Neural progenitor cell (in vitro differentiated cells): Measurements from ENCODE around the gene CD151. TPM values are rescaled to one million over a fixed set of nuclear protein-coding genes. Genes with fewer than 3 reads are reported as not detected.

Source experiments
- DNase-seq: peaks from one replicate; pipeline ENCODE4 v3.0.0-alpha.2; 2016; ENCODE audit warnings: low spot score
- H2AFZ ChIP-seq: fragments of 200-600 bp; sonication (generic); replicated peaks from 2 replicates; pipeline ENCODE4 v1.6.1; 2016; ENCODE audit warnings: antibody characterized with exemption
- H3F3A ChIP-seq: fragments of 200-600 bp; sonication (generic); 2 replicates; pipeline ENCODE4 v1.6.1; 2016; ENCODE audit warnings: antibody characterized with exemption, low read depth
- H3K27ac ChIP-seq: fragments of 200-600 bp; sonication (generic); 2 replicates; pipeline ENCODE4 v1.5.1; 2016; ENCODE audit warnings: mild to moderate bottlenecking
- H3K27me3 ChIP-seq: fragments of 200-600 bp; sonication (generic); 2 replicates; pipeline ENCODE4 v1.6.1; 2016; ENCODE audit warnings: mild to moderate bottlenecking, moderate library complexity
- H3K36me3 ChIP-seq: fragments of 200-600 bp; sonication (generic); 2 replicates; pipeline ENCODE4 v1.5.1; 2016
- H3K4me1 ChIP-seq: fragments of 200-600 bp; sonication (generic); 2 replicates; pipeline ENCODE4 v1.6.1; 2016; ENCODE audit warnings: mixed run types
- H3K4me2 ChIP-seq: fragments of 200-600 bp; sonication (generic); 2 replicates; pipeline ENCODE4 v1.6.1; 2016
- H3K4me3 ChIP-seq: fragments of 200-600 bp; sonication (generic); 2 replicates; pipeline ENCODE4 v1.5.1; 2016
- H3K79me2 ChIP-seq: fragments of 200-600 bp; sonication (generic); 2 replicates; pipeline ENCODE4 v1.6.1; 2016; ENCODE audit warnings: low read depth
- H3K9ac ChIP-seq: fragments of 200-600 bp; sonication (generic); 2 replicates; pipeline ENCODE4 v1.6.1; 2016
- H3K9me3 ChIP-seq: fragments of 200-600 bp; sonication (generic); 2 replicates; pipeline ENCODE4 v1.5.1; 2016; ENCODE audit warnings: low read depth
- H4K20me1 ChIP-seq: fragments of 200-600 bp; sonication (generic); 2 replicates; pipeline ENCODE4 v1.6.1; 2016; ENCODE audit warnings: low read depth
- H3K27ac Mint-ChIP-seq: 3 replicates; pipeline ENCODE4 v1.8.0; 2021; ENCODE audit warnings: mixed read lengths
- H3K27me3 Mint-ChIP-seq: 2 replicates; pipeline ENCODE4 v1.8.0; 2022; ENCODE audit warnings: low read depth, mild to moderate bottlenecking, inconsistent platforms, moderate library complexity, mixed read lengths; ENCODE audit not compliant: insufficient read depth
- H3K36me3 Mint-ChIP-seq: 3 replicates; pipeline ENCODE4 v1.8.0; 2021; ENCODE audit warnings: mixed read lengths
- H3K4me1 Mint-ChIP-seq: 3 replicates; pipeline ENCODE4 v1.8.0; 2021; ENCODE audit warnings: mixed read lengths
- H3K4me3 Mint-ChIP-seq: 3 replicates; pipeline ENCODE4 v1.8.0; 2021; ENCODE audit warnings: mild to moderate bottlenecking, moderate library complexity, mixed read lengths
- H3K9me3 Mint-ChIP-seq: 3 replicates; pipeline ENCODE4 v1.8.0; 2020; ENCODE audit warnings: mixed read lengths
- EZH2 ChIP-seq: fragments of 200-600 bp; sonication (generic); IDR thresholded peaks from 2 replicates; pipeline ENCODE4 v1.6.1; 2017; ENCODE audit warnings: antibody characterized with exemption, mild to moderate bottlenecking, moderate library complexity
- EZH2phosphoT487 ChIP-seq: fragments of 200-600 bp; sonication (generic); IDR thresholded peaks from 2 replicates; pipeline ENCODE4 v1.6.1; 2017; ENCODE audit warnings: antibody characterized with exemption
- total RNA-seq: library from RNA; depleted of rRNA; stranded (reverse); fragments of >200 nt; gene quantifications from 2 replicates; pipeline ENCODE4 v1.2.3, GENCODE V29; 2015; ENCODE audit warnings: low replicate concordance
- TF ChIP-seq, protein P1 (sequence below): fragments of 200-600 bp; sonication (generic); IDR thresholded peaks from 2 replicates; pipeline ENCODE4 v1.5.1; 2017; ENCODE audit warnings: antibody characterized with exemption, mild to moderate bottlenecking

The CD151 gene
- total RNA-seq, 1 donor from 2014 or later = 37.4 TPM

DNA sequence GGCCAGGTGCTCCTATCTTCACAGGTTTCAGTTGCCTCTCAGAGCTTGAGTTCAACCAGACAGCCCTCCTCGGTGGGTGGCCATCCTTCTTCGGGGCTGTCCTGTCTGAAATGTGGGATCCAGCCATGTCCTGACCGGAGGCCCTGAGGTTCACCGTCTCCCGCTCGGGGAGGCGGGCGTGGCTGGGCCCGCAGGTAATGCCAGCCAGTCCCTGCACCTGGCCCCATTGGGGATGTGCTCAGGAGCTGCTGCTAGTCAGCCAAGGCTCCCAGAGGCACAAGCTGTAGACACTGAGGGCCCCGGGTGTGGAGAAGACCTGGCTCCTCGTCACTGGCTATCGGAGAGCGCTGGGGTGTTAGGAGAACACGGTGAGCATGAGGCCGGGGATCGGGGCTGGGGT is 42.5 kb downstream of the CD151 start:
- no peak overlapping the region for H3K9ac ChIP-seq
- peaks cover 13% of the 10 kb centered on the region for H3K27me3 Mint-ChIP-seq
- no peak overlapping the region for H3K27ac Mint-ChIP-seq
- H3K27me3 ChIP-seq = no peaks in the 10 kb centered on the region
- no peak overlapping the region for H3K27ac ChIP-seq
- no peak overlapping the region for H3K4me3 ChIP-seq
- no peak overlapping the region for H2AFZ ChIP-seq
- no peaks in the 10 kb centered on the region for H3K79me2 ChIP-seq
- H3K9me3 ChIP-seq = no peaks in the 10 kb centered on the region
- no peaks in the 10 kb centered on the region for H3F3A ChIP-seq
- no peak overlapping the region for H3K4me3 Mint-ChIP-seq
- no peaks in the 10 kb centered on the region for H3K36me3 ChIP-seq
- no peaks in the 10 kb centered on the region for H3K9me3 Mint-ChIP-seq
- no peaks in the 10 kb centered on the region for H3K4me1 Mint-ChIP-seq
- TF ChIP-seq EZH2phosphoT487 (no peak), EZH2 (no peak)
- TF ChIP-seq, protein P1, sequence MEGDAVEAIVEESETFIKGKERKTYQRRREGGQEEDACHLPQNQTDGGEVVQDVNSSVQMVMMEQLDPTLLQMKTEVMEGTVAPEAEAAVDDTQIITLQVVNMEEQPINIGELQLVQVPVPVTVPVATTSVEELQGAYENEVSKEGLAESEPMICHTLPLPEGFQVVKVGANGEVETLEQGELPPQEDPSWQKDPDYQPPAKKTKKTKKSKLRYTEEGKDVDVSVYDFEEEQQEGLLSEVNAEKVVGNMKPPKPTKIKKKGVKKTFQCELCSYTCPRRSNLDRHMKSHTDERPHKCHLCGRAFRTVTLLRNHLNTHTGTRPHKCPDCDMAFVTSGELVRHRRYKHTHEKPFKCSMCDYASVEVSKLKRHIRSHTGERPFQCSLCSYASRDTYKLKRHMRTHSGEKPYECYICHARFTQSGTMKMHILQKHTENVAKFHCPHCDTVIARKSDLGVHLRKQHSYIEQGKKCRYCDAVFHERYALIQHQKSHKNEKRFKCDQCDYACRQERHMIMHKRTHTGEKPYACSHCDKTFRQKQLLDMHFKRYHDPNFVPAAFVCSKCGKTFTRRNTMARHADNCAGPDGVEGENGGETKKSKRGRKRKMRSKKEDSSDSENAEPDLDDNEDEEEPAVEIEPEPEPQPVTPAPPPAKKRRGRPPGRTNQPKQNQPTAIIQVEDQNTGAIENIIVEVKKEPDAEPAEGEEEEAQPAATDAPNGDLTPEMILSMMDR = no peak
- DNase-seq = no peak
- H3K4me2 ChIP-seq = no peak overlapping the region
- no peaks in the 10 kb centered on the region for H3K4me1 ChIP-seq
- peaks cover 8% of the 10 kb centered on the region for H4K20me1 ChIP-seq
- peaks cover 15% of the 10 kb centered on the region for H3K36me3 Mint-ChIP-seq

DNA sequence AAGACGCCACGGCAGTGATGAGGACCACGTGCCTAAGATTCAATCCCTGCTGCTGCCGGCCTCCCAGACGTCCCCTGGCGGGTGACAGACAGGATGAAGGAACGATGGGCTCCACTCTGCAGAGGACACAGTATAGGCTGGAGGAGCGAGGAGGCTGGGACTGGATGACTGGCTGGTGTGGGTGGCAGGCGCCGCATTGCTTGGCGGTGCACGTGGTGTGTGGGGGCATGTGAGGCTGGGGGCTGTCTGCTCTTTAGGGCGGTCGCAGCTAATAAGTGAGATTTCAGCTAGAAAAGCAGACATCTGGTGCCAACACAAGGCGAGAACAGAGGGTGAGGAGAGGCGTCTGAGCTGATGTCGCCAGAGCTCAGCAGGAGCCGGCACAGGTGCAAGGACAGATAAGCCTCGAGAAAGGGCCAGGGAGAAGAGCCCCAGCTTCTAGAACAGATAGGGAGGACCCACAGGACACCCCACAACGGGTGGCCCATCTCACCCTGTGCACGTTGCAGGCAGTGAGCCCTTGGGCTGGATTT is 43.1 kb downstream of the CD151 start:
- H3K9ac ChIP-seq = no peak overlapping the region
- no peaks in the 10 kb centered on the region for H3K79me2 ChIP-seq
- Mint-ChIP-seq H3K27me3 (peaks cover 13% of the 10 kb centered on the region), H3K4me1 (no peaks in the 10 kb centered on the region), H3K27ac (peak overlapping the region; percentile 39), H3K36me3 (peaks cover 17% of the 10 kb centered on the region), H3K4me3 (peak overlapping the region; percentile 53), H3K9me3 (no peaks in the 10 kb centered on the region)
- peaks cover 4% of the 10 kb centered on the region for H4K20me1 ChIP-seq
- H3K36me3 ChIP-seq = no peaks in the 10 kb centered on the region
- H3F3A ChIP-seq = no peaks in the 10 kb centered on the region
- no peak overlapping the region for H3K27ac ChIP-seq
- no peak for DNase-seq
- H2AFZ ChIP-seq = no peak overlapping the region
- no peaks in the 10 kb centered on the region for H3K27me3 ChIP-seq
- no peaks in the 10 kb centered on the region for H3K9me3 ChIP-seq
- no peak overlapping the region for H3K4me2 ChIP-seq
- TF ChIP-seq EZH2phosphoT487 (no peak), EZH2 (no peak)
- TF ChIP-seq, protein P1 = no peak
- no peaks in the 10 kb centered on the region for H3K4me1 ChIP-seq
- no peak overlapping the region for H3K4me3 ChIP-seq

DNA sequence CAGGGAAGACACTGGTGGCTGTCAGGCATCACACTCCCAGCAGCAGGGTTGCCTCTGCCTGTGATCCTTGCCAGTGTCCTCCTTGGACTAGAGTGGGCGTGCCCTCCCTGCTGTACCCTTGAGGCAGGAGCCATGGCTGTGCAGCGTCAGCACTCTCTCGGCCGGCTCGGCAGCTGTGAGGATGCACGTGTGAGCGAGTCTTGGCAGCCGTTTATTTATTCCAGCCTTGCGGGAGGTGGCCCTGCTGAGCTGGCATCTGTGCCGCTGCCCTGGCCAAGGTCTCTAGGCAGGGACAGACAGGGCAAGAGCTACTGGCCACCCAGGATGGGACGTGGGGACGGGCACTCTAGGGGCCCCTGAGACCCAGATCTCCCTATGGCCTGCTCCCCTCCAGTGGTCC is 43.8 kb downstream of the CD151 start:
- H3K36me3 ChIP-seq = no peaks in the 10 kb centered on the region
- no peak overlapping the region for H2AFZ ChIP-seq
- H3K9ac ChIP-seq = no peak overlapping the region
- peaks cover 13% of the 10 kb centered on the region for H3K27me3 Mint-ChIP-seq
- H3K4me3 Mint-ChIP-seq = no peak overlapping the region
- H3K9me3 Mint-ChIP-seq = no peaks in the 10 kb centered on the region
- no peaks in the 10 kb centered on the region for H3K79me2 ChIP-seq
- H3F3A ChIP-seq = no peaks in the 10 kb centered on the region
- no peaks in the 10 kb centered on the region for H3K4me1 ChIP-seq
- no peaks in the 10 kb centered on the region for H3K9me3 ChIP-seq
- H3K27ac Mint-ChIP-seq = no peak overlapping the region
- H3K27me3 ChIP-seq = no peaks in the 10 kb centered on the region
- DNase-seq = no peak
- H3K27ac ChIP-seq = no peak overlapping the region
- TF ChIP-seq EZH2 (no peak), EZH2phosphoT487 (no peak)
- TF ChIP-seq, protein P1 = no peak
- peaks cover 19% of the 10 kb centered on the region for H3K36me3 Mint-ChIP-seq
- H4K20me1 ChIP-seq = peaks cover 4% of the 10 kb centered on the region
- H3K4me1 Mint-ChIP-seq = no peaks in the 10 kb centered on the region
- H3K4me3 ChIP-seq = no peak overlapping the region
- no peak overlapping the region for H3K4me2 ChIP-seq
